GM12878 (cell line): ENCODE results near the gene KIAA0930. TPM values are rescaled to one million over a fixed set of nuclear protein-coding genes. Genes with fewer than 3 reads are reported as not detected.

ENCODE experiments used
- BMI1 ChIP-seq: fragments of 450-650 bp; IDR thresholded peaks from 2 replicates; pipeline ENCODE4 v1.6.1; 2016; ENCODE audit warnings: mild to moderate bottlenecking, moderate library complexity, borderline replicate concordance
- ELK1 ChIP-seq: IDR thresholded peaks from 2 replicates; pipeline ENCODE4 v1.6.1; 2012; ENCODE audit warnings: low read depth, low read length, improper control_type of control experiment
- ETV6 ChIP-seq, 2 experiments: fragments of 450-650 bp in 1 of 2; IDR thresholded peaks in 1 of 2; conservative IDR thresholded peaks in 1 of 2; 2 replicates each; pipeline ENCODE4 v1.6.1; 2014; ENCODE audit warnings: antibody characterized with exemption in 1 of 2, borderline replicate concordance in 1 of 2, low read depth in 1 of 2, mild to moderate bottlenecking in 1 of 2, moderate library complexity in 1 of 2
- HDGF ChIP-seq: fragments of 450-650 bp; IDR thresholded peaks from 2 replicates; pipeline ENCODE4 v1.6.1; 2016; ENCODE audit warnings: antibody characterized with exemption
- PAX5 ChIP-seq: IDR thresholded peaks from 2 replicates; pipeline ENCODE4 v1.6.1; 2011; ENCODE audit warnings: low read depth, low read length, borderline replicate concordance
- SPI1 ChIP-seq: IDR thresholded peaks from 2 replicates; pipeline ENCODE4 v1.6.1; 2011; ENCODE audit warnings: low read depth, mild to moderate bottlenecking, low read length, moderate library complexity, borderline replicate concordance; ENCODE audit not compliant: insufficient read depth
- ZBTB40 ChIP-seq: fragments of 450-650 bp; IDR thresholded peaks from 2 replicates; pipeline ENCODE4 v1.6.1; 2016; ENCODE audit warnings: mild to moderate bottlenecking, moderate library complexity, borderline replicate concordance
- ZNF217 ChIP-seq: fragments of 450-650 bp; IDR thresholded peaks from 2 replicates; pipeline ENCODE4 v1.6.1; 2017; ENCODE audit warnings: antibody characterized with exemption, mild to moderate bottlenecking
- polyA plus RNA-seq, 11 experiments: library from polyadenylated mRNA; depleted of rRNA in 4 of 11; unstranded in 6 of 11; stranded (reverse) in 5 of 11; fragments of >200 nt; fragmentation: Nextera tagmentation in 4 of 11; fragmentation: Illumina TruSeq in 1 of 11; extraction: Ambion mirVana in 4 of 11; extraction: Trizol in 1 of 11; gene quantifications; 1 replicate in 1 of 11; 2 replicates in 10 of 11; pipeline versions ENCODE4 v1.2.1 to v1.2.3, GENCODE V29; 2011 to 2016; ENCODE audit warnings: inconsistent platforms in 2 of 11, missing spikeins in 2 of 11, low read depth in 1 of 11
- total RNA-seq, 4 experiments: library from RNA; depleted of rRNA in 3 of 4; stranded (reverse); fragments of >200 nt in 3 of 4; fragmentation: Illumina TruSeq in 1 of 4; extraction: Trizol in 1 of 4; gene quantifications; 2 replicates each; pipeline versions ENCODE4 v1.2.1 to v1.2.3, GENCODE V29; 2013 to 2021

The KIAA0930 gene
- total and polyA plus RNA-seq, 10 of the 15 experiments (the other 5 are each of a cell fraction or from before 2014, with no cell fraction given), result 3.6 to 125 (median 46.3) TPM

GRCh38 chr22:45181766-45182165 is 58.9 kb downstream of the KIAA0930 start (continued):
- TF ChIP-seq BMI1 (no peak), PAX5 (no peak), ZNF217 (no peak), ETV6 (conservative IDR thresholded peaks at IDR 0.05 in 1 of 2, IDR thresholded peaks at IDR 0.05 in 1 of 2; ENCODE audit: borderline replicate concordance in 1 of 2, low read depth in 1 of 2) (no peak), HDGF (no peak), ZBTB40 (no peak), SPI1 (no peak), ELK1 (no peak)
